HG02884 (cell line): ENCODE results near the gene TTC1.
"Not testable (repeated sequence)": the region's sequence is repeated elsewhere in the genome, so short reads cannot be mapped to it uniquely, and the experiment has no call there.

ENCODE experiments used
- ATAC-seq: cut with Tn5 transposase; IDR thresholded peaks from one replicate; pipeline ENCODE4 v1.9.1; 2021; ENCODE audit warnings: mild to moderate bottlenecking, moderate library complexity; ENCODE audit not compliant: unreplicated experiment

Gene TTC1

DNA sequence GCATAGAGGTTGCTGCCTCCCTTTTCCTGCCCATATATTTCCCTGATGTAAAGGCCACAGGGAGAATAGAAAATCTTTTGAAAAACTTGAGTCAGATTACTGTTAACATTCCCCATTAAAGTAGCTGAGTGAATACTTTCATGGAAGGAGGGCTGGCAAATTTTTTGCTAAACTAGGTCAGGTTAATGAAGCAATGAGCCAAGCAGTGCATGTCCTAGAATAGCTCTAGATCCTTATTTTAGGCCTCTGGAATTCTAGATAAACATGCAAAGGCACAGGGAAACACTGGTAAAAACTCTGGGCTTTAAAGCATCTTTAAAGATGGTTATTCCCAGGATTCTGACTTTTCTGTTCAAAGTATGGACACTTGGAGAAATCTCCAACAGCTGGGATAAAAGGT, 27.9 kb downstream of the TTC1 start:
- no peak for ATAC-seq

DNA sequence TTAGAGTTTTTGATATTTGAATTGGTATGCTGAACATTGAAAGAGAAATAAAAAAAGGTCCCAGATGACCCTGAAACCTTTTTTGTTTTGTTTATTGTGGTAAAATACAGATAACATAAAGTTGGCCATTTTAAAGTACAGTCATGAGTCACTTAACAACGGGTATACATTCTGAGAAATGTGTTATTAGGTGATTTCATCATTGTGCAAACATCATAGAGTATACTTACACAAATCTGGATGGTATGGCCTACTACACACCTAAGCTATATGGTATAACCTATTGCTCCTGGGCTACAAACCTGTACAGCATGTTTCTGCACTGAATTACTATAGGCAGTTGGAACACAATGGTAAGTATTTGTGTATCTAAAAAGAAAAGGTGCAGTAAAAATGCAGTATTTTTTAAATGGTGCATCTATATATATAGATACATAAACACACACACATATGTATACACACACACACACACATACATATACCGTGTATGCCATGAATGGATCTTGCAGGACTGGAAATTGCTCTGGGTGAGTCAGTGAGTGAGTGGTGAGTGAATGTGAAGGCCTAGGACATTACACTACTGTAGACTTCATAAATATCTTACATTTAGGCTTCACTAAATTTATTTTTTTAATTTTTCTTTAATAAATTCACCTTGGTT, 31.0 kb downstream of the TTC1 start:
- no peak for ATAC-seq

DNA sequence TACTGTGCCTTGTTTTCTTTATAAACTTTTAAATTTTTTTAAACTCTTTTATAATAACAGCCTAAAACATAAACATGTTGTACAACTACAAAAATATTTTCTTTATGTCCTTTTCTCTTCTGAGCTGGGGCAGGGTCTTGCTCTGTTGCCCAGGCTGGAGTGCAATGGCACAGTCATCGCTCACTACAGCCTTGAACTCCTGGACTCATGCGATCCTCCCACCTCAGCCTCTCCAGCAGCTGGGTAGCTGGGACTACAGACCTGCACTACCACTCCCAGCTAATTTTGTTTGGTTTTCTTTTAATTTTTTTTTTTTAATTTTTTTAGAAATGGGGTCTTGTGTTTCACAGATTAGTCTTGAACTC, 31.5 kb downstream of the TTC1 start:
- ATAC-seq: no peak

DNA sequence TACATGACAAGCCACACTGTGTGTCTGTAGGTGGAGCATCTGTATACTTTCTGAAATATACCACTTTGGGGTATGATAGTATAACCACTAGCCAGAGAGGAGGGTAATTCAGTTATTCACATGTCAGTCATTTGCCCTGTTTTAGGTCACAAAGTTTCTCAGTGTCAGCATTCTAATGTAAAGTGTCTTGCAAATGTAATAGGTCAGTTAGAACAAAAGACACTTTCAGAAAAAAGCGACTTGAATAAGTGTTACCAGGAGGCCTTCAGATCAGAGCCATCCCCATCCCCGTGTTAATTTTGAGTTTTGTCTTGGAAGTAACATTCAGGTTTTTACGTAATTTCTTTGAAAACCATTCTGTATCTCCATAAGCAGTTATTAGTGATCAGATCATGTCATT, 33.7 kb downstream of the TTC1 start:
- ATAC-seq: no peak

DNA sequence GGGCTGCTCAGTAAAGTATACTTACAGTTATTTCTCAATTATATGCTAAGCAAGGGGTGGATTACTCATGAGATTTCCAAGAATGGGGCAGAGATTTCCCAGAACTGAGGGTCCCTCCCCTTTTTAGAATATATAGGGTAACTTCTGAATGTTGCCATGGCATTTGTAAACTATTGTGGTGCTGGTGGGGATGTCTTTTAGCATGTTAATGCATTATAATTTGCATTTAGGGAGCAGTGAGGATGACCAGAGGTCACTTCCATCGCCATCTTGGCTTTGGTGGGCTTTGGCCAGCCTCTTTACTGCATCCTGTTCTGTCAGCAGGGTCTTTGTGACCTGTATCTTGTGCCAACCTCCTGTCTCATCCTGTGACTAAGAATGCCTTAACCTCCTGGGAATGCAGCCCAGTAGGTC, 35.5 kb downstream of the TTC1 start:
- ATAC-seq: no peak

DNA sequence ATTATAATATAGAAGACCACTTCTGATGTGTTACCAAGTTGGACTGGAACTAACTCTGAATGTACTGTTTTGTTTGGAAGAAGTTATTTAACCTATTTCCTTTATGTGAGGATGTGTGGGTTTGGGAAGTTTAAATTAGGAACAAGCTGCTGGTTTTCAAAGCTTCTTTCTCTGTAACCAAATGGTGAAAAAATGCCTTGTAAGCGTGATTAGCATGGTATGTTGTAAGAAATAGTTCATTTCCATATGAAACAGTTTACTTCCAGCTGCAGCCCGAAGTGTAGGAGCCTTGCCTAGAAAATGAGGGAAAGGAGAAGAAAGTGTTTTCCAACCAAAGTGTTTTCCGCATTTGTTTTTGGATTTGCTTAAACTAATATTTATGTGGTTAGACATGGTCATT, 36.0 kb downstream of the TTC1 start:
- ATAC-seq: no peak

DNA sequence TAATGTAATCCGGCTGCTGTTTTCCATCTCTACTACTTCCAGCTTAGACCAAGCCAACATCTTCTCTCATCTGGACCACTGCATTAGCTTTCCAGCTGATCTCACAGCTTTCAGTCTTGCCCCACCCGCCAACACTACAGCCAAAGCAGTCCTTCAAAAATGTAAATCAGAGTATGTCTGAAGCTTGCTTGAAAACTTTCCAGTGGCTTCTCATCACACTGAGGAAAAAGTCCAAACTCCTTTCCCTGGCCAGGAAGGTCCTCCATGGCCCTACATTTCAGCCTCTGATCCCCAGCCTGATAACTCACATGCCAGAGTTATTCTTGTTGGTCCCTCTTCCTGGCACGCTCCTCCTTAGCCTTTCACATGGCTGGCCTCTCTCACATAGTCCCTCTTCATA, 38.5 kb downstream of the TTC1 start:
- no peak for ATAC-seq

DNA sequence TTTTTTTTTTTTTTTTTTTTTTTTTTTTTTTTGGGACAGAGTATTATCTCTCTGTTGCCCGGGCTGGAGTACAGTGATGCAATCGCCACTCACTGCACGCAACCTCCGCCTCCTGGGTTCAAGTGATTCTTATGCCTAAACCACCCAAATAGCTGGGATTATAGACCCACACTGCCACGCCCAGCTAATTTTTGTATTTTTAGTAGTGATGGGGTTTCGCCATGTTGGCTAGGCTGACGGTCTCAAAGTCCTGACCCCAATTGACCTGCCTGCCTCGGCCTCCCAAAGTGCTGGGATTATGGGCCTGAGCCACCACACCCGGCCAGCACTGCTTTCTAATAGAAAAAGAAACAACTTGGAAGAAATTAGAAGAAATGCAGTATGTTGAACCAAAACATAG, 39.2 kb downstream of the TTC1 start:
- no peak for ATAC-seq

DNA sequence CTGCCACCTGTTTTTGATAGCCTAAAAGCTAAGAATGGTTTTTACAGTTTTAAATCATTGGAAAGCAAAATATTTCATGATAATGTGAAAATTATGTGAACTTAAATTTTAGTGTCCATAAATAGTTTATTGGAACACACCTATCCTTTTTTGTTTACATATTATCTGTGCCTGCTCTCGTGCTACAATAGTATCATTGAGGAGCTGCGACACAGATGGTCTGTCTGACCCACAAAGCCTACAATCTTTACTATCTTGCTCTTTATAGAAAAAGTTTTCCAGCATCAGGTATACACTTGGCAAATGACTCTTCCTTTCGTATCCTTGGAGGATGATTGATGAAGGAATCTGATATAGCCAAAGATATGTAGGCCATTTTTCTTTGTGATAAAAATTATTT, 40.2 kb downstream of the TTC1 start:
- ATAC-seq: no peak

DNA sequence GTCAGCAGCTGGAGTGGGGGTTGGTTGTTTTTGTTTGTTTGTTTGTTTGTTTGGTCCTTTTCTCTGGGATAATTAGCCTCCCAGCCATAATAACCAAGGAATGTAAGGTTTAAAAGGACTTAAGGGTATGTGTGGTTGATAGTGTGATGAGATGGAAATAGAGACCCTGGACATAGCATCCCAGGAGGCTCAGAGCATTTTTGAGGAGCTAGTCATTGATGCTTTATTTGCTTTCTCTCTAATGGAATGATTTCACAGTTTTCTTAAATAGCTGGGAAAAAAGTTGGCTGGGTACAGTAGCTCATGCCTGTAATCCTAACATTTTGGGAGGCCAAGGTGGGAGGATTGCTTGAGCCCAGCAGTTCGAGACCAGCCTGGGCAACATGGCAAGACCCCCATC, 45.1 kb downstream of the TTC1 start:
- ATAC-seq: no peak

DNA sequence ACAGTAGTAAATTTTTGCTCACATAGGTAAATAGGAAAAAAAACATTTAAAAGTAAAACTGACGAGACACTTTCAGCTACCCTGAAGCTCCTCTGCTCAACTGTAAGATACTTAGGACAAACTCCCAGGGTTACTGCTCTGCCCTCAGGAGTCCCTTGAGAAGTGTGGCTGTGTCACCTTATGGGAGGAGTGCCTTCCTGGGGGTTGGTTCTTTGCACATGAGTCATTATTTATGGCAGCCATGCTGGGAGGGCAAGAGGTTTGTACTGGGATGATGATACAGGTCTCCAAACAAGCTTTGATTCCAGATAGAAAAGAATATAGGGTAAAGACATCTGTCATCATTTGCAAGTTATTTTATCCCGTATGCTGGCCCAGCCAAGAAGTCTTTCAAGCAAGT, 45.9 kb downstream of the TTC1 start:
- no peak for ATAC-seq

DNA sequence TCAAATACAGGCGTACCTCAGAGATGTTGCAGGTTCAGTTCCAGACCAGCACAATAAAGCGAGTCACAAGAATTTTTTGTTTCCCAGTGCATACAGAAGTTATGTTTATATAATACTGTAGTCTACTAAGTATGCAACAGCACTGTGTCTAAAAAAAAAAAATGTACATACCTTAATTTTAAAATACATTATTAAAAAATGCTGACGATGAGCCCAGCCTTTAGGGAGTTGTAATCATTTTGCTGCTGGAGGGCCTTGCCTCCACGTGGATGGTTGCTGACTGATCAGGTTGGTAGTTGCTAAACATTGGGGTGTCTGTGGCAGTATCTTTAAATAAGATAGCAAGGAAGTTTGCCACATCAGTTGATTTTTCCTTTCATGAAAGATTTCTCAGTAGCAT, 48.3 kb downstream of the TTC1 start:
- no peak for ATAC-seq

DNA sequence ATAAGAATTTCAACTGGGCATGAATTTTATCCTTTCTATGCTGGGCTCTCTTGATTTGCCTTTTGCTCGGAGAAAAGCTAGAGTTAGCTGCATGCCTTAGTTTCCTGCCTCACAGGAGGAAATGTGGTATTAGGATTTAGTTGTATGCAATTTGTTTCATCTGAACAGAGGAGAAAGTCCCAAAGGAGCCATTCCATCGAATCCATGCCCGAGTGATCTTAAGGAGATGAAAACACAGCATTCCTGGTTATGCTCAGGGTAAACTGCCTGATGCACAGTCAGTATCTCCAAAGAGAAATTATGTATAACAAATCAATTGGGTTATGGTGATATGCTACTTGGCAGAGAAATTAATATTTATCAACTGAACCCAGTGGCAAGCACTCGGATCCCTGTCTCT, 51.1 kb downstream of the TTC1 start:
- no peak for ATAC-seq

DNA sequence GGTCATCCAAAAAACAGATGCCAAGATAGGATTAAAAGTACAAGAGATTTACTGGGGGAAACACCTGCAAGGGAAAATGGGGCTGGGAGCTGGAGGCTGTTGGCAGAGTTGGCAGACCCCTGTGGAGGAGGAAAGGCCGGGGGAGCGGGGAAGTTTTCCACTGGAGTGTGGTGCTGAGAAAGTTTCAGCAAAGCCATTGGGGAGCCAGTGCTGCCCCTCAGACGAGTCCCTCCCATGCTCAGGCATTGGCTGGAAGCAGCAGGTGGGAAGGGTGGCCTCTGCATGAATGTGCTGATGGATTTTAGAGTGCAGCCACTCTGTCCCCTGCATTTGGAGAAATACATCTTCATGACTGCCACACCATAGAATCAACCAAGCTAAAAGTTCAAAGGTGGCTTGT, 52.8 kb downstream of the TTC1 start:
- ATAC-seq: no peak

DNA sequence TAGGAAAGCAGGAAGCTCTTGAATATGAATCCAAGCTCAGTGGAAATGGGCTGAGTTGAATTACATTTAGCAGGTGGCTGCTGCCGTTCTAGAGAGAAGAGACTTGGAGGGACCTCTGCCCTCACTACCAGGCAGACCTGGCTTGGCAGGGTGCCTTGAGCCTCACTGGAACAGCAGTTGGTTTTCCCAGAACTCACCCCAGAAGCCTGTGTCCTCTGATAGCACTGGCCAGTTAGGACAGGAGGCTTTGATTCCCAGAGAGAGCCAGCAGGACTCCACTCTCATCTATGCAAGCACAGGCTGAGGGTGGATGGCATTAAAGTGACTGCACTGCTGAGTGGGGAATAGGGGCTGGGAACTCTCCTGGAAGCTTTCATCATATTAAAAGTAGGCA, 55.5 kb downstream of the TTC1 start:
- ATAC-seq: no peak

DNA sequence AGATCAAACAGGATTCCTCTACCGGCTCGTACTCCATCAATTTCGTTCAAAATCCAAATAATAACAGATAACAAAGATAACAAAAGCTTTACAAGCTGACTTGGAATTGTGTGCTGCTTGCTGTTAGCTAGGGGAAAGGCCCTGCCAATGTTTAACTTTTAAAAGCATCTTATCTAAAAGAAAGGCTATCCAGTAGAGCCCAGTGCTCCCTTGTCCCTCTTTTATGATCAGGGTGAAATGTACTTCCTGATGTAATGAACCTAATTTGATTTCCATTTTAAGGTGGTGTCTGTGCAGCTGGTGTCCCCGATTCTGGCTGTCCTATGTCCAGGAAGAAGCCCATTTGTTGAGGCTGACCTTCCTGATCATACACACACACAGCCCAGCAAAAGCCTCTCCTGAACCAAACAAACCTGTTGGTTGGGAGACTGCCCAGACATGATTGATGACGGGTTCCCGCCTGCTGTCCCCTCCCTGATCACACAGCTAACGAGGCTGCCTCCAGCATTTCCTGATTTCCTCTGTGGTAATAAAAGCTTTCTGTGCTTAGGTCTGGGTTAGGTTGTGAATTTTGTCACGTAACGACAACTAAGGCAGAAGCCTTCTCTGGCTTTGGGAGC, 56.2 kb downstream of the TTC1 start:
- ATAC-seq: no peak

DNA sequence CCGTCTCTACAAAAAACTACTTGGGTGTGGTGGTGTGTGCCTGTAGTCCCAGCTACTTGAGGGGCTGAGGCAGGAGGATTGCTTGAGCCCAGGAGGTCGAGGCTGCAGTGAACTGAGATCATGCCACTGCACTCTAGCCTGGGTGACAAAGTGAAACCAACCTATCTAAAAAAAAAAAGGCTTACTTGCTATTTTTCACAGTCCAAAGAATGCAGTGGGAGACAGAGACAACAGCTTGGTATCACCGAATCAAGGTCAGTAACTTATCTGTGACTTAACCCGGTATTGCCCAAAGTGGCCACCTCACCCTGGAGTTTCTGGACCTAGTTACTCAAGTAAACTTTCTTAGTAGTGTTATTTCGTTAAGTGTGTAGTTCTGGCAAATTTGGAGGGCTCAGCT, 60.2 kb downstream of the TTC1 start:
- not testable (repeated sequence) for ATAC-seq

DNA sequence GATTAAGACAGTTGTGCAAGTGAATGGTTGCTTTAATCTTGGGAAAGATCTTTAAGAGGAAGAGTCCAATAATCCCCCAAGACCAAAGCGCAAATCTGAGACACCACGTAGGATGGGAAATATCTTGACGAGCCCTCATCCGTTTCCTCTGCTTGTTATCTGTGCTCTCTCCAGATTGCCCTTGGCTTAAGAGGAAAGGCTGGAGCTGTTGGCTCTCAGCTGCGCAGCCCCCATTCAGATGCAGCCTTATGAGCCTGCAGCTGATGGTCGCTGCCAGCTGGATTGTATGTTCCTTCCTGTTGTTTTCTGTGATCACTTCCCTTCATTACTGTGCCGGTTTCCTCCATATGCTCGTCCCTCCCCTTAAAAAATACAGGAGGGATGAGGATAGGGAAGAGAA, 62.6 kb downstream of the TTC1 start:
- no peak for ATAC-seq

DNA sequence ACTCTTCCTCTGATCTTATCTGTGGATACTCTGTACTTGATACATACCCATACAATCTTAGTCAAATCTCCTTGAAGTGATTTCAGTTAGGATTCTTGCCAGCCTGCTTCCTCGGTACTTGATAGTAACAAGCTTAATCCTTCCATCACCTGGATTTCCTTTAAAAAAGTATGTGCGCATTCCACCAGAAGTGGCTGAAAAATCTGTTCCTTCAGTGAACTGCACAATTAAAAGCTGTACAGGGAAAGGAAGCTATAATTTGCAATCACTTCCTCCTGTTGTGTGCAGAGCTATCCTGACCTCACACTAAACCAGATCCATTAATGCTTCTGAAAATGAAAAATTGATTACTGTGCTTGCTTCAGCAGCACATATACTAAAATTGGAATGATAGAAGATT, 63.0 kb downstream of the TTC1 start:
- no peak for ATAC-seq

DNA sequence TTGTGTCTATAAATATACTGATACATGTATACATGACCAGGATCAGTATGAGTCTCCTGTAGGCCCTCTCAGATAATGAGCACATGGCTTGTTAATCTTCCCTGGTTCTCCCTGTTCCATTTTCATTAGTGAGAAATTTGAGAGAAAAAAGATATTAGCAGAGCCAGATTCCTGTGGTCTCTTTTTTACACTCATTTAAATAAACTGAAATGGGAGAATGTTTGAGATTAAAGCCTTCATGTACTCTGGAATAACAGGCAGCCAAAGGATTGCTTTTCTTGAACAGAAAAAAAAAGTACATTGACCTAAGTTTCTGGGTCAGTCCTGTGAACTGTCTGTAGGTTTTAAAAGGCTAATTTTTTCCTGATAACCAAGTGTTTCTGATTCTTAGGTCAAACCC, 66.1 kb downstream of the TTC1 start:
- no peak for ATAC-seq

DNA sequence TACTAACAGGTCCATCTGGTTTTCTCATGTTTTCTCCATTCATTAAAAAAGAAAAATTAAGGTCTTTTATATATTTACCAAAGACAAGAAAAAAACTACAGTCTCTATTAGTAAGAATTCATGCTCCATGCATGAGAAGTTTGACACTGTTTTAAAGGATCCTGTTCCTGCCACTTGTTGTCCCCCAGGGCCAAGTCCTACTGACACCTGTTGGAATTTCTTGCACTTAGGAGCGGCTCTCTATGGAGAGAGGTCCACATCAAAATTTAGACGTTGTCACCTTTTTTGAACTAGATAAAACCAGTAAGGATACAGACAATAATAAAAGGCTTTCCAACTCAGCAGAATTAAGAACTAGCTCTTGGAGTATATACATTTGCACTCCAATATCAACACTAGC, 68.1 kb downstream of the TTC1 start:
- no peak for ATAC-seq

DNA sequence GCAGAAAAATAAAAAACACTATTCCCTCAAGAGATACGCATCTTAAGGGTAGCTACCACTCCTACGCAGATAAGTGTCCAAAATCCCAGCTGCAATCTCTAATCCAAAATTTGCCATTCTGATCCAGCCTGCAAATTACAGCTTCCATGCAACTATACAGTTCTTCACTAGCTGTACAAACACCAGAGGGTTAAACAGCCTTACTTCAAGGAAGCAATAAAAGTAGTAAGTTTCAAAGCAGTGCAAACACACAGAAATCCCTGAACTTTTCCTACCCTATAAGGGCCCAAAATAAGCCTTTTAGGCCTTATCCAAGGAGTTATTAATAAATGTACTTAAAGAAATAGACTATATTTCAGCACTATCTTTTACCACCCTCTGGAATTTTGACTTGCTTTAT, 70.8 kb downstream of the TTC1 start:
- no peak for ATAC-seq

DNA sequence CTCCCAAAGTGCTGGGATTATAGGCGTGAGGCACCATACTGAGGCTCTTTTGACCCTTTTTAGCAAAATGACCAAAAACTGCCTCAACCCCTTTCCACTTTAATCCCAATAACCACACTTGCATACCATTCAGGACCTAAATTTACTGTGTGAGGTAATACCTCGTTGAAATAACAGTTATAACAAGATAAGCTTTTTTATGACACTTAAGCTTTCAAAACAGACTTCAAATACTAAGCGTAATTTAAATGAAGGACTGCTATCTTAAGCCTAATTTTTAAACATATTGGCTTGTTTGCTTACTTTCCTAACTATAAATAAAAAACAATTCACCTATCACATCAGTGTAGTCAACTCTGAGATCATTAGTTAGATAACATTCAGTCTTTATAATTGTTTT, 72.6 kb downstream of the TTC1 start:
- no peak for ATAC-seq
